Upper lobe of left lung (tissue), 4 donors: ENCODE measurements around the gene TENT5C.

ENCODE experiments used
- CTCF ChIP-seq, 6 experiments: fragments of 450-650 bp in 4 of 6; fragments of 200-600 bp in 2 of 6; sonication (generic) in 2 of 6; IDR thresholded peaks; one replicate each; pipeline ENCODE4 v1.5.1; 2016 to 2019; ENCODE audit warnings: antibody characterized with exemption in 6 of 6
- EP300 ChIP-seq, 4 donors: sonication (generic); formaldehyde crosslinking; IDR thresholded peaks; one replicate each; pipeline ENCODE4 v1.5.1; 2017; ENCODE audit warnings: antibody characterized with exemption in 4 of 4, control low read depth in 2 of 4
- POLR2A ChIP-seq, 4 donors: fragments of 450-650 bp; IDR thresholded peaks; one replicate each; pipeline ENCODE4 v1.5.1; 2016 to 2017; ENCODE audit warnings: antibody characterized with exemption in 4 of 4, mild to moderate bottlenecking in 2 of 4
- POLR2AphosphoS5 ChIP-seq, 2 donors: sonication (generic); formaldehyde crosslinking; IDR thresholded peaks; one replicate each; pipeline ENCODE4 v1.5.1; 2017; ENCODE audit warnings: antibody characterized with exemption in 2 of 2

GRCh38 chr1:117564227-117565075 is 41.4 kb upstream of the TENT5C start:
- TF ChIP-seq CTCF (IDR thresholded peaks at IDR 0.05) = no peak
- no peak for TF ChIP-seq POLR2A (IDR thresholded peaks at IDR 0.05)
- no peak for TF ChIP-seq POLR2AphosphoS5 (IDR thresholded peaks at IDR 0.05)
- no peak for TF ChIP-seq EP300 (IDR thresholded peaks at IDR 0.05)
